NCI-H460 (cell line): ENCODE data around the gene OR51M1. TPM values are rescaled to one million over a fixed set of nuclear protein-coding genes. Genes with fewer than 3 reads are reported as not detected.

Experiments used
- DNase-seq: peaks from one replicate; pipeline ENCODE4 v3.0.0-alpha.2; 2016; ENCODE audit warnings: low read depth; ENCODE audit errors: extremely low read depth
- small RNA-seq, 2 experiments: library from RNA; depleted of rRNA; stranded (forward); fragments of <200 nt; gene quantifications; one replicate each; pipeline ENCODE3, GENCODE V24; 2014
- total RNA-seq: library from RNA; depleted of rRNA; stranded (reverse); fragments of >200 nt; shearing (Covaris generic); gene quantifications from 2 replicates; pipeline ENCODE4 v1.2.3, GENCODE V29; 2014; rRNA removed

The OR51M1 gene
- total RNA-seq, 1 experiment from 2014 or later, result not detected

DNA sequence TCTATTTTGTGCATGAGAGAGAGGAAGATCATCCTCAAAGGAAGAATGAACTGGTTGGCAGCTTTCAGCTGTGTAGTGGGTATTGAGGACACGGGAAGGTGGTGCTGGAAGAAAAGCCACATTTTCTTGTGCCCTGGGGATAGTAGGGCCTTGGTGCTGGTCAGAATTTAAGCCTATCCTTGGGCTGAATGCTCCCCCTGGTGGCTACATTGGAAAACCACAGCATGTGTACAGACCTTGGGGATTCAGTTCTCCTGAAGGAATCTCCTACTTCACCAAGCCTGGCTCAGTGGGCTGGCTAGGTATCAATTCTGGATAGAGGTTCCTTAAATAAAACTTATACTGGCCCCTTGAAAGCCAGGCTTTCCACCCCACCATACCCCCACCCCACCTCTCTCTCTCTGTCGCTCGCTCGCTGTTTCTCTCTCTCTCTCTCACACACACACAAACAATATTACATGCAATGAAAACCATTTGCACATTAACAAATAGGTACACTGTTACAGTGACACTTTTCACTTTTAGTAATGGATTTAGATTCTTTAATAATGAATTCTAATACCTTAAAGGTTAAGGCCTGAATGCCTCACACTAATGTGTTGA is 2.8 kb upstream of the OR51M1 start:
- DNase-seq, result peak; percentile 63

DNA sequence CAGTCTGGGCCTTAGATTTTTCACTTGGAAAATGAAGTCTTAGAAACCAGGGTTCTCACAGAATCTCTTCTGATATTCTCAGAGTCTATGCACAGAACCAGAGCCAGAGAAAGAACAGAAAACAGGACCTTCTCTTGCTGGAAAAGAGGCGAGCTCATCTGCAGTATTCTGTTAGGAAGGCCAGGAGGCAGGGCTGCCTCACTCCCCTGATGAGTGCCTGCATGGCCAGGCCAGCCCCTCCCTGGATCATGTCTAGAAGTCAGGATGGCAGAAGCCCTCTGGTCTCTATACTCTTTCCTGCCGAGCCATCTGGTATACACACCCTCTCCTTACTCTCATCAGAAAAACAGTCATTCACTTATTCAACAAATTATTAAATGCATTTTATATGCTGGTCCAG is 723 bp downstream of the OR51M1 start:
- no peak for DNase-seq

DNA sequence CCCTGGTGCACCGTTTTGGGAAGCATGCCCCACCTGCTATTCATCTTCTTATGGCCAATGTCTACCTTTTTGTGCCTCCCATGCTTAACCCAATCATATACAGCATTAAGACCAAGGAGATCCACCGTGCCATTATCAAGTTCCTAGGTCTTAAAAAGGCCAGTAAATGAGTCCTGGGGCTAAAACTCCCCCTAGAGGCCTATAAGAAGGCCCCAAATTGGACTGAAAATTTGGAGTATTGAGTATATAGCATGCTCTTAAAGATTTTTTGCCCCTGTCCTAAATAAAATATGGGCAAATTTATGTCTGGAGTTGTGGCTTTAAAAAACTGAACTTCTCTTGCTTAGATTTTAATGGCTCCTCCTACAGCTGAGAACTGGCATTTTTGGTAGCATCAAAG is 6.6 kb downstream of the OR51M1 start:
- DNase-seq, result no peak

GRCh38 chr11:5394091-5394490 is 10.5 kb downstream of the OR51M1 start:
- DNase-seq, result no peak

DNA sequence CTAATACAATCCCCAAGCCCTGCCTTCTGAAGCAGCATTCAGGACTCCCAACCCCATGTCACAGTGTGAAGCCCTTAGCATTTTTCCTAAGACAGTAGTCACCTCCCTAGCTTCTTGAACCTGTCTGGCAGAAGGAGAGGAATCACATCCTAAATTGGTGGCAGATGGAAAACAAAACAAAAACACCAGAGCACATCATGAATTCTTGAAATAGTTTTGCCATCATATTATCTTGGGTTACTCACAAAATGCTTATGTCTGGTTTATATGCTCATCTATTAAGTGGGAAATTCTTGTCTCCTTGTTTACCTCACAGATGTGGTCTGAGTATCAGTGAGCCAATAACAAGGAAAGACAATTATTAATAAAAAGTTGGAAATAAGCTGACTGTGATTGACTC is 15.3 kb downstream of the OR51M1 start:
- no peak for DNase-seq

- DNase-seq, result no peak
Observed at GRCh38 chr11:5405173-5405572, 21.6 kb downstream of the OR51M1 start.

DNA sequence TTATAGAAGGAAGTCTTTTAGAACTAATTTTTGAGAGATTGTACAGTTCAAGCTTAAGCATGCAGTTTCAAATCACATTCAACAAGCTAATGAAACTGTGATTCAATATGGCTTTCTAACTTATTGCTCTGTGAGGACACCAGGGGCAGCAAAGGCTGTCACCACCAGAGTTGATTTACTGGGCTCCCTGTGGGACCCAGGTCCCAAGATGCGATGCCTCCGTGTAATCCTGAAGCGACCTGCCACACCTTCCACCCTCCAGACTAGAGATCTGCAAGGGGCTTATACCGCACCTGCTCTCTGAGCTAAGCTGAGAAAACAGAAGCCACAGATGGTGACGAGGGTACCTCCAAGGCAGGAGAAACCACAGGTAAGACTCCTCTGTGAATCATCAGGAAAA is 37.4 kb downstream of the OR51M1 start:
- no peak for DNase-seq

GRCh38 chr11:5421811-5422210 is 38.2 kb downstream of the OR51M1 start, which contains the start of gene OR51Q1:
Gene OR51Q1, plus strand, starts transcription at chr11:5422111. Its CDS starts 90 bp downstream, at chr11:5422201.
- no peak for DNase-seq

DNA sequence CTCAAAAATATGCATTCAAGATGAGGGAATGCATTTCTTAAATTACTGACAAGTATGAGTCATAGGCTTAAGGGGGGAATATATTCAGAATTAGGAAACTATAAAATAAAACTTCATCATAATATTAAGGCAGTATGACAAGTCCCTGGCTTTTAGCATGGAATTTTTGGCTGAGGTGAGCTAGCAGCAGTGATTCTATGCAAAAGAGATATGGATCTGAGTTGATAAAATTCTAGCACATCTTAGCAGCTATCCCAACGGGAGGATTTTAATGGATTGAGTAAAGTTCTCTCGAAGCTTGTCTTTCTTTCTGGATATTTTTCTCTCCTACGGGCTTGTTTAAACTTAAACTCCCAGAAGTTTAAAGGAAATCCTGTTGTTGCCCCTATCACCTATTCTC is 39.5 kb downstream of the OR51M1 start:
- no peak for DNase-seq

- no peak for DNase-seq
Observed at GRCh38 chr11:5441414-5441813, 57.8 kb downstream of the OR51M1 start, which contains the start of gene OR51I1. Gene OR51I1, minus strand, starts transcription at chr11:5441514. Its CDS starts 0 bp downstream, at chr11:5441514.

Small RNA genes lying within 50 kb of the gene (small RNA-seq; reads per million reads assigned to genes)
- gene AC104389.3, result 0 reads per million in 2 experiments

Other genes with a start within 250 kb of the OR51M1 start
- gene OR52A5, start 245.5 kb upstream of the OR51M1 start, total RNA-seq, result not detected in 2 replicates
- not detected in 2 replicates for gene OR52A1, start 229.1 kb upstream of the OR51M1 start, total RNA-seq
- not detected in 2 replicates for gene OR51V1, start 183.1 kb upstream of the OR51M1 start, total RNA-seq
- gene HBB, start 156.7 kb upstream of the OR51M1 start, total RNA-seq, result not detected in 2 replicates
- not detected in 2 replicates for gene HBD, start 149.3 kb upstream of the OR51M1 start, total RNA-seq
- not detected in 2 replicates for gene HBG1, start 134.0 kb upstream of the OR51M1 start, total RNA-seq
- gene HBG2, start 129.0 kb upstream of the OR51M1 start, total RNA-seq, result not detected in 2 replicates
- 0.29 and 1.2 TPM in 2 replicates for gene HBE1, start 113.9 kb upstream of the OR51M1 start, total RNA-seq
- not detected in 2 replicates for gene OR51B4, start 81.9 kb upstream of the OR51M1 start, total RNA-seq
- gene OR51B2, start 59.5 kb upstream of the OR51M1 start, total RNA-seq, result not detected in 2 replicates
- gene OR51B5, start 40.3 kb upstream of the OR51M1 start, total RNA-seq, result 0.35 TPM in 1 of 2 replicates, not detected in the other
- gene OR51B6, start 32.3 kb upstream of the OR51M1 start, total RNA-seq, result not detected in 2 replicates
- not detected in 2 replicates for gene OR51Q1, start 38.3 kb downstream of the OR51M1 start, total RNA-seq
- not detected in 2 replicates for gene OR51I1, start 57.7 kb downstream of the OR51M1 start, total RNA-seq
- not detected in 2 replicates for gene OR51I2, start 65.5 kb downstream of the OR51M1 start, total RNA-seq
- not detected in 2 replicates for gene OR52D1, start 104.9 kb downstream of the OR51M1 start, total RNA-seq
- gene UBQLN3, start 126.1 kb downstream of the OR51M1 start, total RNA-seq, result not detected in 2 replicates
- not detected in 2 replicates for gene UBQLNL, start 132.9 kb downstream of the OR51M1 start, total RNA-seq
- gene OR52H1, start 164.7 kb downstream of the OR51M1 start, total RNA-seq, result not detected in 2 replicates
- gene OR52B6, start 197.1 kb downstream of the OR51M1 start, total RNA-seq, result not detected in 2 replicates
- 8.5 and 10.2 TPM in 2 replicates for gene TRIM6, start 212.8 kb downstream of the OR51M1 start, total RNA-seq
- gene TRIM34, start 241.2 kb downstream of the OR51M1 start, total RNA-seq, result 4.9 and 6.3 TPM in 2 replicates